HepG2 (cell line): ENCODE results near the gene ATF6. TPM values are rescaled to one million over a fixed set of nuclear protein-coding genes. Genes with fewer than 3 reads are reported as not detected.

Experiments used
- ATAC-seq: fragments of 200-7000 bp; cut with Tn5 transposase; 3 replicates; pipeline ENCODE4 v1.9.1; 2020; ENCODE audit warnings: mild to moderate bottlenecking, moderate library complexity
- BruUV-seq: library from RNA; stranded (reverse); fragments of 400-500 nt; replicated peaks from 2 replicates; lab custom pipeline; 2021; lab: Mats Ljungman, UMichigan
- CTCF ChIA-PET: fragments of 300-600 bp; formaldehyde crosslinking; extraction: SDS; loops from one replicate; lab custom pipeline; 2021; ENCODE audit warnings: low total read pairs, inconsistent platforms, low intra/inter-chr PET ratio; lab: Yijun Ruan, JAX
- POLR2A ChIA-PET: fragments of 350-600 bp; sonication (Branson Sonifier 250); formaldehyde crosslinking; loops from one replicate; lab custom pipeline; 2020; ENCODE audit warnings: antibody characterized with exemption, inconsistent platforms; lab: Yijun Ruan, JAX
- DNase-seq: peaks from one replicate; pipeline ENCODE4 v3.0.0-alpha.2; 2015; ENCODE audit warnings: low spot score
- FAIRE-seq: peaks from 3 replicates; lab custom pipeline; 2011; peaks lifted over from hg19 to GRCh38; lab: Jason Lieb, UNC
- H2AFZ ChIP-seq: one replicate; pipeline ENCODE4 v1.6.1; 2011; ENCODE audit warnings: low read length, inconsistent platforms
- H3K27ac ChIP-seq: fragments of 300-600 bp; 3 replicates; pipeline ENCODE4 v1.8.0; 2011; ENCODE audit warnings: mixed run types, mild to moderate bottlenecking, mixed read lengths, low read length, inconsistent platforms; ENCODE audit not compliant: insufficient read depth; ENCODE audit errors: extremely low read length
- H3K27me3 ChIP-seq, 2 experiments: fragments of 200-600 bp in 1 of 2; 2 replicates in 1 of 2; 3 replicates in 1 of 2; pipeline versions ENCODE4 v1.6.0 to v1.8.0; 2011; ENCODE audit warnings: low read length in 2 of 2, mild to moderate bottlenecking in 2 of 2, moderate library complexity in 2 of 2, inconsistent platforms in 1 of 2; ENCODE audit not compliant: insufficient read depth in 2 of 2, control insufficient read depth in 1 of 2
- H3K36me3 ChIP-seq, 2 experiments: fragments of 200-600 bp in 1 of 2; replicated peaks in 1 of 2; 2 replicates in 1 of 2; 3 replicates in 1 of 2; pipeline versions ENCODE4 v1.5.1 to v1.8.0; 2011; ENCODE audit warnings: low read length in 2 of 2, inconsistent platforms in 1 of 2; ENCODE audit not compliant: insufficient read depth in 2 of 2, control insufficient read depth in 1 of 2
- H3K4me1 ChIP-seq: 2 replicates; pipeline ENCODE4 v1.5.1; 2012; ENCODE audit warnings: low read length, inconsistent platforms; ENCODE audit not compliant: insufficient read depth
- H3K4me2 ChIP-seq: 2 replicates; pipeline ENCODE4 v1.6.0; 2011; ENCODE audit warnings: low read depth, low read length, inconsistent platforms
- H3K4me3 ChIP-seq, 3 experiments: fragments of 200-600 bp in 1 of 3; sonication (generic), shearing (Covaris generic) in 1 of 3; replicated peaks in 1 of 3; 2 replicates each; pipeline ENCODE4 v1.5.1; 2011 to 2016; ENCODE audit warnings: low read length in 3 of 3, inconsistent platforms in 2 of 3, low read depth in 2 of 3, mild to moderate bottlenecking in 2 of 3, control low read depth in 1 of 3, mixed read lengths in 1 of 3; ENCODE audit not compliant: insufficient read depth in 1 of 3
- H3K79me2 ChIP-seq: one replicate; pipeline ENCODE4 v1.6.1; 2011; ENCODE audit warnings: low read length, inconsistent platforms; ENCODE audit not compliant: insufficient read depth
- H3K9ac ChIP-seq: 2 replicates; pipeline ENCODE4 v1.6.0; 2011; ENCODE audit warnings: mild to moderate bottlenecking, low read depth, low read length, inconsistent platforms; ENCODE audit not compliant: insufficient read depth
- H3K9me3 ChIP-seq: 2 replicates; pipeline ENCODE4 v1.5.1; 2012; ENCODE audit warnings: mild to moderate bottlenecking, low read length
- H4K20me1 ChIP-seq: 2 replicates; pipeline ENCODE4 v1.6.0; 2011; ENCODE audit warnings: inconsistent platforms, mild to moderate bottlenecking, low read length, moderate library complexity; ENCODE audit not compliant: insufficient read depth
- MATR3 ChIP-seq: sonication (generic); formaldehyde crosslinking; IDR thresholded peaks from 2 replicates; pipeline ENCODE4 v1.4.0; 2020; ENCODE audit warnings: missing genetic modification reagents
- MEIS1 ChIP-seq: sonication (generic); formaldehyde crosslinking; IDR thresholded peaks from 2 replicates; pipeline ENCODE4 v1.9.0; 2021; ENCODE audit warnings: mild to moderate bottlenecking, missing genetic modification reagents, moderate library complexity, borderline replicate concordance
- MYNN ChIP-seq: sonication (generic); formaldehyde crosslinking; IDR thresholded peaks from 2 replicates; pipeline ENCODE4 v1.4.0; 2020; ENCODE audit warnings: mild to moderate bottlenecking, low read depth, missing genetic modification reagents
- ZBTB7A ChIP-seq: sonication (generic); formaldehyde crosslinking; IDR thresholded peaks from 2 replicates; pipeline ENCODE4 v1.8.0; 2022; ENCODE audit warnings: mild to moderate bottlenecking, missing genetic modification reagents
- ZC3H13 ChIP-seq: sonication (generic); formaldehyde crosslinking; IDR thresholded peaks from 2 replicates; pipeline ENCODE4 v1.8.1; 2023; ENCODE audit warnings: mild to moderate bottlenecking, missing genetic modification reagents, moderate library complexity
- ZFP90 ChIP-seq: sonication (generic); formaldehyde crosslinking; IDR thresholded peaks from 2 replicates; pipeline ENCODE4 v1.8.0; 2022; ENCODE audit warnings: missing genetic modification reagents, mild to moderate bottlenecking, inconsistent platforms, borderline replicate concordance
- ZNF251 ChIP-seq: sonication (generic); formaldehyde crosslinking; IDR thresholded peaks from 2 replicates; pipeline ENCODE4 v1.9.0; 2021; ENCODE audit warnings: mild to moderate bottlenecking, missing genetic modification reagents
- ZNF367 ChIP-seq: sonication (generic); formaldehyde crosslinking; IDR thresholded peaks from 2 replicates; pipeline ENCODE4 v1.4.0; 2020; ENCODE audit warnings: missing genetic modification reagents, borderline replicate concordance
- ZNF790 ChIP-seq: sonication (generic); formaldehyde crosslinking; IDR thresholded peaks from 2 replicates; pipeline ENCODE4 v1.8.0; 2022; ENCODE audit warnings: missing genetic modification reagents, mild to moderate bottlenecking, borderline replicate concordance
- WGBS: methylation state at CpG from one replicate; pipeline ENCODE4 v1.1.6; 2017; ENCODE audit warnings: low lambda C conversion rate; 5-methylcytosine and 5-hydroxymethylcytosine counted together
- in situ Hi-C: cut with HindIII; loops from 2 replicates; pipeline ENCODE4 v1.10.0; 2017; ENCODE audit warnings: low pct_unique_long_range_greater_than_20kb; ENCODE audit not compliant: extremely low pct_ligation_motif_present
- intact Hi-C: fragments of 100-400 bp; cut with micrococcal nuclease; formaldehyde crosslinking; loops from one replicate; pipeline ENCODE4 v1.10.0; 2022; ENCODE audit not compliant: unreplicated experiment
- polyA plus RNA-seq, 8 experiments: library from polyadenylated mRNA; depleted of rRNA in 3 of 8; stranded (reverse) in 7 of 8; unstranded in 1 of 8; fragments of >200 nt; fragmentation: Illumina TruSeq in 4 of 8; extraction: Trizol in 4 of 8; gene quantifications; 2 replicates each; pipeline versions ENCODE4 v1.2.1 to v1.2.3, GENCODE V29; 2011 to 2016; ENCODE audit warnings: low read depth in 4 of 8, missing spikeins in 1 of 8, mixed read lengths in 1 of 8; ENCODE audit not compliant: insufficient read depth in 1 of 8
- total RNA-seq, 5 experiments: library from RNA; depleted of rRNA; stranded (reverse); fragments of >200 nt; fragmentation: Illumina TruSeq; extraction: Trizol; gene quantifications; 2 replicates each; pipeline ENCODE4 v1.2.3, GENCODE V29; 2016; ENCODE audit warnings: low read depth in 1 of 5
- TF ChIP-seq, protein P1 (sequence below): sonication (generic); formaldehyde crosslinking; IDR thresholded peaks from 2 replicates; pipeline ENCODE4 v1.5.0; 2020; ENCODE audit warnings: mild to moderate bottlenecking, low read depth, missing genetic modification reagents, borderline replicate concordance
- TF ChIP-seq, protein P2 (sequence below): fragments of 450-650 bp; IDR thresholded peaks from 2 replicates; pipeline ENCODE4 v1.6.1; 2016

ATF6 gene
- total and polyA plus RNA-seq, 2 of the 13 experiments (the other 11 are each of a cell fraction or from before 2014, with no cell fraction given) = 13.2 to 14.5 TPM

DNA sequence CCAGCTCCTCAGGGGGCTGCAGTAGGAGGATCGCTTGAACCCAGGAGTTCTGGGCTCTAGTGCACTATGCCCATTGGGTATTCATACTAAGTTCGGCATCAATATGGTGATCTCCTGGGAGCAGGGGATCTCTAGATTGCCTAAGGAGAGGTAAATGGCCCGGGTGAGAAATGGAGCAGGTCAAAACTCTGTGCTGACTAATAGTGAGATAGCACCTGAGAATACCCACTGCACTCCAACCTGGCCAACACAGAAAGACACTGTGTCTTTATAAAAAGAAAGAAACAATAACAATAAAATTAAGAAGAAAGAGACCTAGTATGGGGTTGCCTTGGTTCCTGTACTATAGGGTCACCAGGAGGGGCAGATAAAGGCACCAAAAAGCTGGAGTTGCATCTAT, 30.3 kb upstream of the ATF6 start:
- Histone ChIP-seq H3K4me2 (no peak overlapping the region), H3K9me3 (no peaks in the 10 kb centered on the region), H3K27me3 (peaks cover 0 to 14% of the 10 kb centered on the region in 2 experiments; a peak in 3 of 5 replicates), H3K79me2 (no peaks in the 10 kb centered on the region), H3K4me3 (no peak overlapping the region), H2AFZ (no peak overlapping the region), H4K20me1 (no peaks in the 10 kb centered on the region), H3K4me1 (no peaks in the 10 kb centered on the region), H3K36me3 (no peaks in the 10 kb centered on the region), H3K9ac (no peak overlapping the region), H3K27ac (no peak overlapping the region)
- DNase-seq (no peak), ATAC-seq (no peak), FAIRE-seq (no peak)
- POLR2A ChIA-PET = interaction anchor here (1.0 kb wide), 1 partner anchor 10 kb away, joined by 3 read pairs; no protein-coding TSS in a partner anchor
- no TSS peak for BruUV-seq
- CTCF ChIA-PET = no interaction called here
- TF ChIP-seq ZFP90 (CRISPR knock-in tag) = no peak
- no peak for TF ChIP-seq MATR3 (CRISPR knock-in tag)
- TF ChIP-seq, protein P1, sequence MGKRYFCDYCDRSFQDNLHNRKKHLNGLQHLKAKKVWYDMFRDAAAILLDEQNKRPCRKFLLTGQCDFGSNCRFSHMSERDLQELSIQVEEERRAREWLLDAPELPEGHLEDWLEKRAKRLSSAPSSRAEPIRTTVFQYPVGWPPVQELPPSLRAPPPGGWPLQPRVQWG (CRISPR knock-in tag) = no peak
- no peak for TF ChIP-seq ZNF251 (CRISPR knock-in tag)
- no peak for TF ChIP-seq ZBTB7A (CRISPR knock-in tag)
- TF ChIP-seq, protein P2, sequence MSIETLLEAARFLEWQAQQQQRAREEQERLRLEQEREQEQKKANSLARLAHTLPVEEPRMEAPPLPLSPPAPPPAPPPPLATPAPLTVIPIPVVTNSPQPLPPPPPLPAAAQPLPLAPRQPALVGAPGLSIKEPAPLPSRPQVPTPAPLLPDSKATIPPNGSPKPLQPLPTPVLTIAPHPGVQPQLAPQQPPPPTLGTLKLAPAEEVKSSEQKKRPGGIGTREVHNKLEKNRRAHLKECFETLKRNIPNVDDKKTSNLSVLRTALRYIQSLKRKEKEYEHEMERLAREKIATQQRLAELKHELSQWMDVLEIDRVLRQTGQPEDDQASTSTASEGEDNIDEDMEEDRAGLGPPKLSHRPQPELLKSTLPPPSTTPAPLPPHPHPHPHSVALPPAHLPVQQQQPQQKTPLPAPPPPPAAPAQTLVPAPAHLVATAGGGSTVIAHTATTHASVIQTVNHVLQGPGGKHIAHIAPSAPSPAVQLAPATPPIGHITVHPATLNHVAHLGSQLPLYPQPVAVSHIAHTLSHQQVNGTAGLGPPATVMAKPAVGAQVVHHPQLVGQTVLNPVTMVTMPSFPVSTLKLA = no peak
- no peak for TF ChIP-seq ZNF790 (CRISPR knock-in tag)
- no peak for TF ChIP-seq ZC3H13 (CRISPR knock-in tag)
- TF ChIP-seq MEIS1 = no peak
- no peak for TF ChIP-seq MYNN
- TF ChIP-seq ZNF367 (CRISPR knock-in tag) = no peak
- 27% methylated on average over 3 of the region's 3 CpGs for WGBS
- in situ Hi-C loops (no loop called here), intact Hi-C loops (no loop called here)
